Measurements from ENCODE around the gene RNASEH2A. TPM values are rescaled to one million over a fixed set of nuclear protein-coding genes. Genes with fewer than 3 reads are reported as not detected.

Gene RNASEH2A
- total RNA-seq = 33.9 and 35.1 TPM in 2 replicates

- intact Hi-C loops (cut with micrococcal nuclease) = no loop called here
Measured at GRCh38 chr19:12806242-12807081, at the start of gene RNASEH2A. Gene RNASEH2A (plus strand): TSS chr19:12806584. CDS start chr19:12806674, 90 bp downstream.

GRCh38 chr19:12757544-12758274 is 48.7 kb upstream of the RNASEH2A start:
- intact Hi-C loops (cut with micrococcal nuclease) = loop anchor here (1.0 to 2.0 kb wide), 3 partner anchors 23 to 193 kb away; partner anchors contain the start of gene TRIR

GRCh38 chr19:12759686-12760085 is 46.7 kb upstream of the RNASEH2A start:
- intact Hi-C loops (cut with micrococcal nuclease) = loop anchor here (1.0 to 10.0 kb wide), 2 partner anchors 37 to 175 kb away; partner anchors contain the start of genes CALR and FARSA

- intact Hi-C loops (cut with micrococcal nuclease) = loop anchor here (10.0 kb wide), 1 partner anchor 172 kb away; the partner anchor contains the start of genes CALR and FARSA
Measured at GRCh38 chr19:12763100-12763499, 43.3 kb upstream of the RNASEH2A start.

GRCh38 chr19:12764698-12765097 is 41.7 kb upstream of the RNASEH2A start:
- intact Hi-C loops (cut with micrococcal nuclease) = loop anchor here (10.0 kb wide), 1 partner anchor 170 kb away; the partner anchor contains the start of genes CALR and FARSA

- intact Hi-C loops (cut with micrococcal nuclease) = loop anchor here (1.0 to 10.0 kb wide), 3 partner anchors 30 to 169 kb away; partner anchors contain the start of genes CALR and FARSA
Measured at GRCh38 chr19:12766051-12766521, 40.3 kb upstream of the RNASEH2A start.

- intact Hi-C loops (cut with micrococcal nuclease) = loop anchor here (10.0 kb wide), 1 partner anchor 168 kb away; the partner anchor contains the start of genes CALR and FARSA
Measured at GRCh38 chr19:12767150-12767549, 39.2 kb upstream of the RNASEH2A start.

GRCh38 chr19:12767666-12768065 is 38.7 kb upstream of the RNASEH2A start:
- intact Hi-C loops (cut with micrococcal nuclease) = loop anchor here (10.0 kb wide), 1 partner anchor 167 kb away; the partner anchor contains the start of genes CALR and FARSA

- intact Hi-C loops (cut with micrococcal nuclease) = loop anchor here (10.0 kb wide), 1 partner anchor 165 kb away; the partner anchor contains the start of genes CALR and FARSA
Measured at GRCh38 chr19:12769689-12770088, 36.7 kb upstream of the RNASEH2A start.

- intact Hi-C loops (cut with micrococcal nuclease) = no loop called here
Measured at GRCh38 chr19:12770922-12771321, 35.5 kb upstream of the RNASEH2A start.

GRCh38 chr19:12772323-12772722 is 34.1 kb upstream of the RNASEH2A start:
- intact Hi-C loops (cut with micrococcal nuclease) = no loop called here

GRCh38 chr19:12773571-12773970 is 32.8 kb upstream of the RNASEH2A start:
- intact Hi-C loops (cut with micrococcal nuclease) = no loop called here

GRCh38 chr19:12774588-12775555 is 31.5 kb upstream of the RNASEH2A start, which contains the start of gene HOOK2:
Gene HOOK2 (minus strand): TSS chr19:12775552. CDS start chr19:12775449, 103 bp downstream.
- intact Hi-C loops (cut with micrococcal nuclease) = loop anchor here (1.0 kb wide), 1 partner anchor 38 kb away; the partner anchor contains the start of gene GET3

- intact Hi-C loops (cut with micrococcal nuclease) = loop anchor here (1.0 kb wide), 2 partner anchors 12 to 19 kb away; no protein-coding TSS in a partner anchor
Measured at GRCh38 chr19:12777217-12778016, 29.0 kb upstream of the RNASEH2A start.

GRCh38 chr19:12778017-12778904 is 28.1 kb upstream of the RNASEH2A start:
- intact Hi-C loops (cut with micrococcal nuclease) = no loop called here

- intact Hi-C loops (cut with micrococcal nuclease) = no loop called here
Measured at GRCh38 chr19:12778905-12779161, 27.6 kb upstream of the RNASEH2A start.

GRCh38 chr19:12779162-12779993 is 27.0 kb upstream of the RNASEH2A start:
- intact Hi-C loops (cut with micrococcal nuclease) = no loop called here

GRCh38 chr19:12782174-12782423 is 24.3 kb upstream of the RNASEH2A start:
- intact Hi-C loops (cut with micrococcal nuclease) = loop anchor here (1.0 kb wide), 1 partner anchor 9 kb away; the partner anchor contains the start of gene JUNB
